GM23338 (cell line): ENCODE measurements around the gene NAPSA. TPM values are rescaled to one million over a fixed set of nuclear protein-coding genes. Genes with fewer than 3 reads are reported as not detected.

ENCODE experiments used
- ATAC-seq: fragments of 200-7000 bp; cut with Tn5 transposase; 3 replicates; pipeline ENCODE4 v1.9.1; 2020
- DNase-seq: peaks from one replicate; pipeline ENCODE4 v3.0.0-alpha.2; 2015; ENCODE audit warnings: low spot score
- H2AFZ ChIP-seq: fragments of 200-600 bp; sonication (generic); 2 replicates; pipeline ENCODE4 v1.8.0; 2016; ENCODE audit warnings: antibody characterized with exemption, mild to moderate bottlenecking, moderate library complexity
- H3F3A ChIP-seq: fragments of 200-600 bp; sonication (generic); replicated peaks from 2 replicates; pipeline ENCODE4 v1.8.0; 2017; ENCODE audit warnings: antibody characterized with exemption, mixed run types, low read depth
- H3K27ac ChIP-seq: fragments of 200-600 bp; sonication (generic); 2 replicates; pipeline ENCODE4 v1.6.1; 2016; ENCODE audit warnings: low read depth
- H3K27me3 ChIP-seq: fragments of 200-600 bp; sonication (generic); 2 replicates; pipeline ENCODE4 v1.8.0; 2016; ENCODE audit warnings: mild to moderate bottlenecking, mixed run types, moderate library complexity; ENCODE audit not compliant: insufficient read depth
- H3K36me3 ChIP-seq: fragments of 200-600 bp; sonication (generic); 2 replicates; pipeline ENCODE4 v1.8.0; 2016; ENCODE audit warnings: mild to moderate bottlenecking; ENCODE audit not compliant: insufficient read depth
- H3K4me1 ChIP-seq: fragments of 200-600 bp; sonication (generic); 2 replicates; pipeline ENCODE4 v1.8.0; 2016; ENCODE audit warnings: mild to moderate bottlenecking, moderate library complexity; ENCODE audit not compliant: insufficient read depth
- H3K4me2 ChIP-seq: fragments of 200-600 bp; sonication (generic); 2 replicates; pipeline ENCODE4 v1.7.1; 2017; ENCODE audit warnings: mixed run types
- H3K4me3 ChIP-seq: fragments of 200-600 bp; sonication (generic); 2 replicates; pipeline ENCODE4 v1.6.1; 2016; ENCODE audit warnings: mixed run types
- H3K79me2 ChIP-seq: fragments of 200-600 bp; sonication (generic); replicated peaks from 2 replicates; pipeline ENCODE4 v1.8.0; 2017; ENCODE audit warnings: mild to moderate bottlenecking; ENCODE audit not compliant: insufficient read depth
- H3K9me2 ChIP-seq: fragments of 200-600 bp; sonication (generic); 2 replicates; pipeline ENCODE4 v1.8.0; 2017; ENCODE audit not compliant: insufficient read depth
- H4K20me1 ChIP-seq: fragments of 200-600 bp; sonication (generic); replicated peaks from 2 replicates; pipeline ENCODE4 v1.8.0; 2017; ENCODE audit warnings: mild to moderate bottlenecking; ENCODE audit not compliant: insufficient read depth
- H3K27ac Mint-ChIP-seq: 2 replicates; pipeline ENCODE4 v1.8.0; 2020; ENCODE audit warnings: inconsistent platforms, mild to moderate bottlenecking, moderate library complexity, mixed read lengths
- H3K27me3 Mint-ChIP-seq: 3 replicates; pipeline ENCODE4 v1.8.0; 2022; ENCODE audit warnings: low read depth, mild to moderate bottlenecking, moderate library complexity, mixed read lengths, inconsistent platforms; ENCODE audit not compliant: insufficient read depth, poor library complexity
- H3K36me3 Mint-ChIP-seq: 3 replicates; pipeline ENCODE4 v1.8.0; 2021; ENCODE audit warnings: low read depth, mild to moderate bottlenecking, inconsistent platforms, moderate library complexity, mixed read lengths
- H3K4me1 Mint-ChIP-seq: 3 replicates; pipeline ENCODE4 v1.8.0; 2020; ENCODE audit warnings: mild to moderate bottlenecking, inconsistent platforms, mixed read lengths
- H3K4me3 Mint-ChIP-seq: 3 replicates; pipeline ENCODE4 v1.8.0; 2021; ENCODE audit warnings: moderate library complexity, mild to moderate bottlenecking, inconsistent platforms, mixed read lengths
- H3K9me3 Mint-ChIP-seq: 3 replicates; pipeline ENCODE4 v1.8.0; 2020; ENCODE audit warnings: moderate library complexity, mild to moderate bottlenecking, inconsistent platforms, mixed read lengths
- CTCF ChIP-seq, 2 experiments: fragments of 200-600 bp in 1 of 2; sonication (generic) in 1 of 2; conservative IDR thresholded peaks; 2 replicates each; pipeline versions ENCODE4 v1.5.1 to v1.6.1; 2016 to 2017; ENCODE audit warnings: antibody characterized with exemption in 2 of 2, low read depth in 2 of 2, mild to moderate bottlenecking in 2 of 2, moderate library complexity in 1 of 2
- ETS1 ChIP-seq: IDR thresholded peaks from 2 replicates; pipeline ENCODE4 v1.6.1; 2016; ENCODE audit warnings: antibody characterized with exemption
- EZH2phosphoT487 ChIP-seq: fragments of 200-600 bp; sonication (generic); IDR thresholded peaks from one replicate; pipeline ENCODE4 v1.8.1; 2018; ENCODE audit warnings: antibody characterized with exemption; ENCODE audit not compliant: unreplicated experiment
- NANOG ChIP-seq: IDR thresholded peaks from 2 replicates; pipeline ENCODE4 v1.6.1; 2016; ENCODE audit warnings: antibody characterized with exemption, borderline replicate concordance
- POLR2AphosphoS5 ChIP-seq: IDR thresholded peaks from 2 replicates; pipeline ENCODE4 v1.6.1; 2016; ENCODE audit warnings: antibody characterized with exemption, low read depth
- STAT1 ChIP-seq: IDR thresholded peaks from one replicate; pipeline ENCODE4 v1.6.1; 2016; ENCODE audit warnings: antibody characterized with exemption; ENCODE audit not compliant: unreplicated experiment
- ZNF331 ChIP-seq: fragments of 250-450 bp; sonication (Bioruptor Pico); IDR thresholded peaks from 2 replicates; pipeline ENCODE4 v1.5.0; 2020; ENCODE audit warnings: low read depth, mild to moderate bottlenecking, moderate library complexity
- polyA plus RNA-seq: library from polyadenylated mRNA; unstranded; fragments of >200 nt; fragmentation: Nextera tagmentation; extraction: Ambion mirVana; gene quantifications from 2 replicates; pipeline ENCODE4 v1.2.1, GENCODE V29; 2016
- total RNA-seq: library from RNA; depleted of rRNA; stranded (reverse); fragments of >200 nt; shearing (Covaris generic); gene quantifications from 2 replicates; pipeline ENCODE4 v1.2.3, GENCODE V29; 2014
- TF ChIP-seq, protein P1 (sequence below): IDR thresholded peaks from one replicate; pipeline ENCODE4 v1.6.1; 2018; ENCODE audit warnings: antibody characterized with exemption; ENCODE audit not compliant: unreplicated experiment

NAPSA gene
- total and polyA plus RNA-seq, 2 experiments from 2014 or later = 0.14 to 0.99 TPM

GRCh38 chr19:50322931-50323781, 42.3 kb downstream of the NAPSA start:
- no peak overlapping the region for H3K4me3 ChIP-seq
- peaks cover 16% of the 10 kb centered on the region for H3K27me3 ChIP-seq
- H4K20me1 ChIP-seq = peaks cover 17% of the 10 kb centered on the region; the same call in 1 of the 2 replicates
- peaks cover 12% of the 10 kb centered on the region for H3K79me2 ChIP-seq
- H3F3A ChIP-seq = 0 out of 2 replicates have a peak, but pooled peaks cover 4% of the 10 kb centered on the region
- H3K9me2 ChIP-seq = no peaks in the 10 kb centered on the region
- H3K4me1 ChIP-seq = peaks cover 21% of the 10 kb centered on the region
- no peak for ATAC-seq
- no peak overlapping the region for H3K4me2 ChIP-seq
- TF ChIP-seq EZH2phosphoT487 (no peak), STAT1 (no peak), NANOG (no peak), ETS1 (no peak), POLR2AphosphoS5 (no peak), ZNF331 (CRISPR knock-in tag) (no peak), CTCF (conservative IDR thresholded peaks at IDR 0.05; ENCODE audit: low read depth in 2 of 2) (no peak)
- TF ChIP-seq, protein P1, sequence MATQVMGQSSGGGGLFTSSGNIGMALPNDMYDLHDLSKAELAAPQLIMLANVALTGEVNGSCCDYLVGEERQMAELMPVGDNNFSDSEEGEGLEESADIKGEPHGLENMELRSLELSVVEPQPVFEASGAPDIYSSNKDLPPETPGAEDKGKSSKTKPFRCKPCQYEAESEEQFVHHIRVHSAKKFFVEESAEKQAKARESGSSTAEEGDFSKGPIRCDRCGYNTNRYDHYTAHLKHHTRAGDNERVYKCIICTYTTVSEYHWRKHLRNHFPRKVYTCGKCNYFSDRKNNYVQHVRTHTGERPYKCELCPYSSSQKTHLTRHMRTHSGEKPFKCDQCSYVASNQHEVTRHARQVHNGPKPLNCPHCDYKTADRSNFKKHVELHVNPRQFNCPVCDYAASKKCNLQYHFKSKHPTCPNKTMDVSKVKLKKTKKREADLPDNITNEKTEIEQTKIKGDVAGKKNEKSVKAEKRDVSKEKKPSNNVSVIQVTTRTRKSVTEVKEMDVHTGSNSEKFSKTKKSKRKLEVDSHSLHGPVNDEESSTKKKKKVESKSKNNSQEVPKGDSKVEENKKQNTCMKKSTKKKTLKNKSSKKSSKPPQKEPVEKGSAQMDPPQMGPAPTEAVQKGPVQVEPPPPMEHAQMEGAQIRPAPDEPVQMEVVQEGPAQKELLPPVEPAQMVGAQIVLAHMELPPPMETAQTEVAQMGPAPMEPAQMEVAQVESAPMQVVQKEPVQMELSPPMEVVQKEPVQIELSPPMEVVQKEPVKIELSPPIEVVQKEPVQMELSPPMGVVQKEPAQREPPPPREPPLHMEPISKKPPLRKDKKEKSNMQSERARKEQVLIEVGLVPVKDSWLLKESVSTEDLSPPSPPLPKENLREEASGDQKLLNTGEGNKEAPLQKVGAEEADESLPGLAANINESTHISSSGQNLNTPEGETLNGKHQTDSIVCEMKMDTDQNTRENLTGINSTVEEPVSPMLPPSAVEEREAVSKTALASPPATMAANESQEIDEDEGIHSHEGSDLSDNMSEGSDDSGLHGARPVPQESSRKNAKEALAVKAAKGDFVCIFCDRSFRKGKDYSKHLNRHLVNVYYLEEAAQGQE = no peak
- Mint-ChIP-seq H3K4me1 (no peaks in the 10 kb centered on the region), H3K9me3 (peaks cover 86% of the 10 kb centered on the region), H3K27me3 (peaks cover 21% of the 10 kb centered on the region), H3K36me3 (peaks cover 56% of the 10 kb centered on the region), H3K4me3 (no peak overlapping the region), H3K27ac (no peak overlapping the region)
- H3K36me3 ChIP-seq = no peaks in the 10 kb centered on the region; the same call in 1 of the 2 replicates
- no peak for DNase-seq
- H3K27ac ChIP-seq = no peak overlapping the region
- H2AFZ ChIP-seq = no peak overlapping the region
